ENCODE results near the gene CAMKK2.

CAMKK2 gene

DNA sequence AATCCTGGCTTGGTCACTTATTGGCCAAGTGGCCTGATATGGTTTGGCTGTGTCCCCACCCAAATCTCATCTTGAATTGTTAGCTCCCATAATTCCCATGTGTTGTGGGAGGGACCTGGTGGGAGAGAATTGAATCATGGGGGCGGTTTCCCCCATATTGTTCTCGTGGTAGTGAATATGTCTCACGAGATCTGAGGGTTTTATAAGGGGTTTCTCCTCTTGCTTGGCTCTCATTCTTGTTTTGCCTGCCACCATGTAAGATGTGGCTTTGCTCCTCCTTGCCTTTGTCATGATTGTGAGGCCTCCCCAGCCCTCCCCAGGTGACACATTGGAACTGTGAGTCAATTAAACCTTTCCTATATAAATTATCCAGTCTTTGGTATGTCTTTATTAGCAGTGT, 105.4 kb downstream of the CAMKK2 start:
- Mint-ChIP-seq H3K27me3 (no peaks in the 10 kb centered on the region), H3K36me3 (no peaks in the 10 kb centered on the region), H3K9me3 (peaks cover 8% of the 10 kb centered on the region), H3K27ac (no peak overlapping the region), H3K4me1 (peaks cover 14% of the 10 kb centered on the region), H3K4me3 (no peak overlapping the region)
- no peak for ATAC-seq

DNA sequence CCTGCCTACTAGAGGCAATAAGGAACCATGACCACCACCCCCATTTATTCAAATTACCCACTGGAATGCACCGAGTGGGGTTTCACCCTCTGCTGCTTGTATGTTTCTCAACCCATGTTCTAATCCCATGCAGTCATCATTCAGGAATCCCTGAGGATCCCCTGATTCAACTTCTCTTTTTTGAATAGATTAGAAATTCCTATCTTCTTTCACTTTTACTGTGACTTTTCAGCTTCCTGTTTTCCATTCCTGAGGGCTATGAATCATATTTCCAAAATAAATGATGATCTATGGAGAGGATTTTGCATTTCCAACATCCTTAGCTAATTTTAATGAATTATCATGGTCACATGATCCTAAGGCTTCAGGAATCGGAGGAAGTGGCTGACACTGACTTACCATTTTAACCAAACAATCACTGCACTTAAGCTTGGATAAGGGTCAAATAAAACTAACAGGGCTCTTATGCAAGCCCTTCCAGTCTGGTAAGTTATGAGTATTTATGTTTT, 105.9 kb downstream of the CAMKK2 start:
- H3K27me3 Mint-ChIP-seq = no peaks in the 10 kb centered on the region
- no peak overlapping the region for H3K27ac Mint-ChIP-seq
- ATAC-seq = peak; percentile 61
- H3K9me3 Mint-ChIP-seq = peaks cover 8% of the 10 kb centered on the region
- H3K4me3 Mint-ChIP-seq = no peak overlapping the region
- H3K36me3 Mint-ChIP-seq = no peaks in the 10 kb centered on the region
- H3K4me1 Mint-ChIP-seq = peaks cover 18% of the 10 kb centered on the region

DNA sequence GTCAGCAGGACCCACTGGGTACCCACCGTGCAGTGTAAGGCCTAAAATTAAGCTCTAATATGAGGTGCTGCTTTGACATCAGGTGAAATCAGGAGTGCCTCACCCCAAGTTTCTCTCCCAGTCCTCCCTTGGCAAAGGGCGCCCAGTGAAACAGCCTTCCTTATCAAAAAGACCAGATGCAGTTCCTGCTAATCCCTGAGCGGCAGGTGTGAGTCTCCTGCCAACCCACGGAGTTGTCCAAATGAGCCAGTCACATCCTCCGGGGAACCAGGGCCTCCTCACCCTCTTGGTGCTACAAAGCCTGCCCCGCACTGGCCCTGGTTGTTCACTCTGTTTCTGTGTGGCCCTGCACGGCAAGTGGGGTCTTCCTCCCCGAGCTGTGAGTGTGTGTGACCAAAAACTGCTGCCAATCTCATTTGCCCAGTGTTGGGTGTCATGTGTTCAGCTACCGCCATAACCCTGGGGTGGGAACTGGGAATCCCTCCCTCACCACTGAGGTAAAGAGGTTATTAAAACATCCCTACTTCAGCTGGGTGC, 106.8 kb downstream of the CAMKK2 start:
- no peak for ATAC-seq
- no peak overlapping the region for H3K4me3 Mint-ChIP-seq

DNA sequence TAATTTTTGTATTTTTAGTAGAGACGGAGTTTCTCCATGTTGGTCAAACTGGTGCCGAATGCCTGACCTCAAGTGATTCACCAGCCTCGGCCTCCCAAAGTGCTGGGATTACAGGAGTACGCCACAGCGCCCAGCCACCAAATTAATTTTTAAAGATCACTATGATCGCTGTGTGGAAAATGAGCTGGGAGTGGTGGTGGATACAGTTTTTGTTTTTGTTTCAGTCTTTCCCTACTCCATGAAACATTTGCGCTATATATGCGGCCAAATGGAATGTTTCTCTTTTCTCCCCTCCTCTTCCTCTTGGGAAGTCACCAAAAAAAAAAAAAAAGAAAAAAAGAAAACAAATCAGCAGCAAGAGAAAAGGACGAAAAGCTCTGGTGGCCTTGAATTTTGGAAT, 107.4 kb downstream of the CAMKK2 start:
- no peaks in the 10 kb centered on the region for H3K36me3 Mint-ChIP-seq
- no peak for ATAC-seq
- H3K9me3 Mint-ChIP-seq = peaks cover 8% of the 10 kb centered on the region
- H3K27ac Mint-ChIP-seq = no peak overlapping the region
- no peaks in the 10 kb centered on the region for H3K27me3 Mint-ChIP-seq
- peaks cover 30% of the 10 kb centered on the region for H3K4me1 Mint-ChIP-seq
- no peak overlapping the region for H3K4me3 Mint-ChIP-seq

More for the DNA sequence above, 106.8 kb downstream of the CAMKK2 start:
- H3K36me3 Mint-ChIP-seq = no peaks in the 10 kb centered on the region
- peaks cover 8% of the 10 kb centered on the region for H3K9me3 Mint-ChIP-seq
- H3K4me1 Mint-ChIP-seq = peaks cover 27% of the 10 kb centered on the region
- no peak overlapping the region for H3K27ac Mint-ChIP-seq
- no peaks in the 10 kb centered on the region for H3K27me3 Mint-ChIP-seq

DNA sequence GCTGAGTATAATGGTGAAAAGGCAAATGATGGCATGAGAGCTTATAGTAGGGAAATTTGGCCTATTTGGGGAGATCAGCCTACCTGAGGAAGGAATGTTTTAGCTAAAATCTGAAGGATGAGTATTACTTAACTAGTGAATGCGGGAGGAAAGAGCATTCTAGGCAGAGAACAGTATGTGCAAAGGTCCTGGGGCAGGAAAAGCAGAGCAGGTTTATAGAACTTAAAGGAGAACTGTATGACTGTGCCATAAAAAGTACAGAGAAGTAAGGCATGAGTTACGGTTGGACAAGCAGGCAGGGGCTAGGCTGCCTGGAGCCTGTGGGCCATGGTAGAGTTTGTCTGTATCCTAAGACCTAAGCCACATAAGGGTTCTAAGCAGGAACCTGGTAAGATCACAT, 108.3 kb downstream of the CAMKK2 start:
- Mint-ChIP-seq H3K9me3 (peaks cover 8% of the 10 kb centered on the region), H3K4me1 (peaks cover 30% of the 10 kb centered on the region), H3K27ac (no peak overlapping the region), H3K27me3 (no peaks in the 10 kb centered on the region), H3K4me3 (no peak overlapping the region), H3K36me3 (no peaks in the 10 kb centered on the region)
- ATAC-seq = no peak

Measured in stimulated activated memory B cell treated with anti-CD40 and anti-IgM and Interleukin-4, amounts not matched to agents 10 μg/mL and 1 μg/mL and 100 μg/mL, for 72 hours (primary cell).